ES-I3 (cell line): ENCODE measurements around the gene ADD2.
"Not testable (repeated sequence)": the region's sequence is repeated elsewhere in the genome, so short reads cannot be mapped to it uniquely, and the experiment has no call there.

ENCODE experiments used
- H3K36me3 ChIP-seq: 2 replicates; pipeline ENCODE4 v1.6.1; 2013; ENCODE audit warnings: mild to moderate bottlenecking, low read length, control low read depth, moderate library complexity; ENCODE audit not compliant: insufficient read depth
- H3K4me1 ChIP-seq: 2 replicates; pipeline ENCODE4 v1.6.1; 2013; ENCODE audit warnings: mild to moderate bottlenecking, control low read depth, low read length; ENCODE audit not compliant: insufficient read depth
- H3K9ac ChIP-seq: 2 replicates; pipeline ENCODE4 v1.6.1; 2013; ENCODE audit warnings: low read depth, mild to moderate bottlenecking, low read length, moderate library complexity
- H3K9me3 ChIP-seq: 2 replicates; pipeline ENCODE4 v1.6.1; 2013; ENCODE audit warnings: mild to moderate bottlenecking, low read length, moderate library complexity; ENCODE audit not compliant: control insufficient read depth, insufficient read depth

The ADD2 gene, protein sequence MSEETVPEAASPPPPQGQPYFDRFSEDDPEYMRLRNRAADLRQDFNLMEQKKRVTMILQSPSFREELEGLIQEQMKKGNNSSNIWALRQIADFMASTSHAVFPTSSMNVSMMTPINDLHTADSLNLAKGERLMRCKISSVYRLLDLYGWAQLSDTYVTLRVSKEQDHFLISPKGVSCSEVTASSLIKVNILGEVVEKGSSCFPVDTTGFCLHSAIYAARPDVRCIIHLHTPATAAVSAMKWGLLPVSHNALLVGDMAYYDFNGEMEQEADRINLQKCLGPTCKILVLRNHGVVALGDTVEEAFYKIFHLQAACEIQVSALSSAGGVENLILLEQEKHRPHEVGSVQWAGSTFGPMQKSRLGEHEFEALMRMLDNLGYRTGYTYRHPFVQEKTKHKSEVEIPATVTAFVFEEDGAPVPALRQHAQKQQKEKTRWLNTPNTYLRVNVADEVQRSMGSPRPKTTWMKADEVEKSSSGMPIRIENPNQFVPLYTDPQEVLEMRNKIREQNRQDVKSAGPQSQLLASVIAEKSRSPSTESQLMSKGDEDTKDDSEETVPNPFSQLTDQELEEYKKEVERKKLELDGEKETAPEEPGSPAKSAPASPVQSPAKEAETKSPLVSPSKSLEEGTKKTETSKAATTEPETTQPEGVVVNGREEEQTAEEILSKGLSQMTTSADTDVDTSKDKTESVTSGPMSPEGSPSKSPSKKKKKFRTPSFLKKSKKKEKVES

DNA sequence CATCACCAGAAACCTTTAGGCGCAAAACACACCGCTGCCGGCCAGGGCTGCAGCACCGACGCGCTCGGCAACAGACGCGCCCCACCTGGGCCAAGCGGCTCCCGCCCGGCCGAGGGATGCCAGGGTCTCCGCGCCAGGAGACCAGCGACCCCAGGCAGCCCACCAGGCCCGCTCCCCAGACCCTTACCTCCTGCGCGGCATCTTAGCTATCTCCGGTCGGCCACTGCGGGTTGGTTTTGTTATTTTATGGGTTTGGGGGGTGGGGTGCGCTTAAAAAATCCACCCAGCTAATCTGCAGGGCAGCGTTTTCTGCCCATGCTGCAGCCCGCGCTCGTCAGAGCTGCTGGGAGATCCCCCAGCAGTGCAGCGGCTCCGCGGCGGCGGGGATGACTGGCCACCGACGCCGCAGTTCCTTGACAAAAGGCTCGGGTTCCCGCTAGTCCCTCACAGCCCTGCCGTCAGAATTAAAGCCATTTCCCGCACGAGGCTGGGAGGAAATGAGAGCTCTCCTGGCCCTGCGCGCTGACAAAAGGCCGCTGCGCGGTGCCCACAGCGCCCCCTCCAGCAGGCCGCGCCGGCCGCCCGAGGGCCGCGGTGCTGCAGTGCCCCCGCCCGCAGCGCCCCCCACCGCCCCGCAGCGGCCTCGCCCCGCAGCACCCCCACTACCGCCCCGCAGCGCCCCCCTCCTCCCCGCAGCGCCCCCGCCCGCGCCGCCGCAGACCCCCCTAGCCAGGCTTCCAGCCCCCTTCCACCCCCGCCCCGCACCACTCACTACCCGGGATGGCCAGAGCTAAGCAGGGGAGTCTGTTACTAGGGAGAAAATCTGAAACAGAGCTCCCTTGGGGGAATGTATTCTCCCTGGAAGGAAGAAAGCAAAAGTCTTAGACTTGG, at the start of gene ADD2:
Gene ADD2 (minus strand): TSS at position 502 of the 891 bp plus-strand sequence. CDS start 61,792 bp downstream, outside the sequence.
- Histone ChIP-seq H3K4me1 (peaks cover 17% of the 10 kb centered on the region), H3K9me3 (no peaks in the 10 kb centered on the region), H3K9ac (peak within 1 kb of the TSS; percentile 97), H3K36me3 (no peaks in the 10 kb centered on the region)

DNA sequence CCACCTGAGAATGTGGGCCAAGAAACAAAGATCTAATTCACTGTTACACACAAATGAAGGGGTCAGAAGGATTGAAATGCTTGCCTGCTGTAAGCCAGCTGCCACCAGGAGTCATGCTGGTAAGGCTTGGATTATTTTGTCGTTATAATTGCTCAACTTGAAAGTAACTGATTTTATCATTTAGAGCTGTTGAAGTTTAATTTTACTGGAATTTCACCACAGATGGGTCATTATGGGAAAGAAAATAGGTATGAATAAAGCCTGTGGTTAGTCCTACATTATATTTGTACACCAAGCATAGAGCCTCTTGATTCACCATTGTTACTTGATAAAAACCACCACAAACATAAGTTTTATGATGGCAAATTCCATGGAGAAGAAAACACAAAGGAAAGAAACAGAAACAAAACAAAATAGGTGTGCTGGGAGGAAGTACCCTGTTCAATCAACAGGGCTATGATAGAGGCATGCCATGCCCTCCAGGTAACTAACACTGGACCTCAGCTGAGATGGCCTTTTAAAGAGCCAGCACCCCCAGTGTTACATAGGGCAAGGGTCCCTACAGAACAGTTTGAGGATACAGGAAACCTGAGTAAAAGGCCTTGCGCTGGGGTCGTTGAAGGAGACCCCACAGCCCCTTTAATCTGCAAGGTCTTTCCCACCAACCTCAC, 49.4 kb upstream of the ADD2 start:
- H3K9ac ChIP-seq, result no peak overlapping the region
- H3K9me3 ChIP-seq, result no peaks in the 10 kb centered on the region
- no peaks in the 10 kb centered on the region; the same call in 1 of the 2 replicates for H3K4me1 ChIP-seq
- no peaks in the 10 kb centered on the region for H3K36me3 ChIP-seq

DNA sequence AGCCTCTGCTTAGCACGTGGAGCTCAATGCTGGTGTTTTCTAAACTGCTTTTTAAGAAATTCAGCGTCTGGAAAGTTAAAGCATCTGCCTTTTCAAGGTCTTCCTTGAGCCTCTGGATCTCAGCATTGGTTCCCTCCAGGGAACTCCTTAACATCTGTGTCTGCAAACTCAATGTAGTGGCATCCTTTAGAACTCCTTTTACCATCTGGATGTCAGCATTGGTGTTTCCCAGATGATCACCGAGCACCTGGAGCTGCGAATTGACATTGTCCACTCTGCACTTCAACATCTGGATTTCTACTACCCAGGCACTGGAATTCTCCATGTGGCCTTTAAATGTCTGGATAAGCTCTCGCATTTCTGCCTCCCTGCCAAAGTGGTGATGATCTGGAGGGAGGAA, 48.7 kb upstream of the ADD2 start:
- Histone ChIP-seq H3K9me3 (no peaks in the 10 kb centered on the region), H3K9ac (no peak overlapping the region), H3K36me3 (no peaks in the 10 kb centered on the region), H3K4me1 (no peaks in the 10 kb centered on the region; the same call in 1 of the 2 replicates)

DNA sequence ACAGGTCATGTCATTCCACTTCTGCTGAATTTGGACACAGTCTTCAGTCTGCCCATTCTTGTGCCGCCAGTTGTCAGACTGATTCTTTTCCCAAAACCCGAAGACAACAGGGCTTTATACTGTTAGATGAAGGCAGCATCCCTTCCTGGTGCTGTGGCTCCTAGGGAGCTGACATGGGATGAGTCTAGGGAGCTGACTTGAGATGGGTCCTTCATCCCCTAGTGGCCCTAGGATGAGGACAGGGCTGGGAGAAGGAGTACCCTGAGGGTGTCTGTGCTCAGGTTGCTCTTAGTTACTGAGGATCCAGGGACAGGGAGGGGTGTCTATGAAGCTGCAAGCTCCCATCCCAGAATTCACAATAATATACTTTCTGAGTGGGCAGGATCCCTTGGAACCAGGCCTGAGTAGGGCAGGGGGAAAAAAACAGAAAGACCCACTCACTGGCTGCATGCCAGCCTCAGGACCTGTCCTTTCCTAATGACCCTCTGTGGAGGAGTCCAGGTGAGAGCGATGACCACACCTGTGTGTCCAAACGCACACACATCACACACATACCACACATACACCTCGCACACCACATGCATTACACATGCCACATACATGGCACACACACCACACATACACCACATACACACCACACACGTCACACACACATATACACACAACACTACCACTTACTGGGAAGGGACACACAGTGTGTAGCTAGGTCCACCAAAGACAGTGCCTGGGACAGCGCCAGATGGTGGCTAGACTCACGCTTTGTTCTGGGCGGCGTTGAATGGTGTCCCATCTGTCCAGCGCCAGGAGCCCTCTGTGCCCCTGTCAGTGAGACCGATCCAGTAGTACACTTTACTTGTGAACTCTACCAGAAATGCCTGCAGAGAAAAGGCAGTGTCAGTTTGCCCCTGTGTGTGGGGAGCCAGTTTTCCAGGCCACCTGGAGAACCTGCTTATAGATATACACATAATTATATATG, 41.3 kb upstream of the ADD2 start:
- no peaks in the 10 kb centered on the region for H3K36me3 ChIP-seq
- H3K9me3 ChIP-seq, result no peaks in the 10 kb centered on the region
- no peak overlapping the region for H3K9ac ChIP-seq
- H3K4me1 ChIP-seq, result no peaks in the 10 kb centered on the region

DNA sequence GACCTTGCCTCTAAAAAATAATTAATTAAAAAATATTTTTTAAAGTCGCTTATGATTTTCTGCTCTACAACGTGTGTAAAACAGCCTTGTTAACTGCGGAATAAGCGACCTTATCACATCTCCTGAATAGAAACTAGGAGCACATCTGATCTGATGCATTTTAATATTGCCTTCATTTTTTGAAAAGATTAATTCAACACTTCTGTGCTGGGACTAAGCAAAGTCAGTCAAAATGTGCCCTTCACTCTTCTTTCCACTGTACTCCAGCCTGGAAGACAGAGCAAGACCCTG, 39.8 kb upstream of the ADD2 start:
- H3K9ac ChIP-seq, result no peak overlapping the region
- no peaks in the 10 kb centered on the region for H3K36me3 ChIP-seq
- no peaks in the 10 kb centered on the region for H3K4me1 ChIP-seq
- H3K9me3 ChIP-seq, result no peaks in the 10 kb centered on the region

DNA sequence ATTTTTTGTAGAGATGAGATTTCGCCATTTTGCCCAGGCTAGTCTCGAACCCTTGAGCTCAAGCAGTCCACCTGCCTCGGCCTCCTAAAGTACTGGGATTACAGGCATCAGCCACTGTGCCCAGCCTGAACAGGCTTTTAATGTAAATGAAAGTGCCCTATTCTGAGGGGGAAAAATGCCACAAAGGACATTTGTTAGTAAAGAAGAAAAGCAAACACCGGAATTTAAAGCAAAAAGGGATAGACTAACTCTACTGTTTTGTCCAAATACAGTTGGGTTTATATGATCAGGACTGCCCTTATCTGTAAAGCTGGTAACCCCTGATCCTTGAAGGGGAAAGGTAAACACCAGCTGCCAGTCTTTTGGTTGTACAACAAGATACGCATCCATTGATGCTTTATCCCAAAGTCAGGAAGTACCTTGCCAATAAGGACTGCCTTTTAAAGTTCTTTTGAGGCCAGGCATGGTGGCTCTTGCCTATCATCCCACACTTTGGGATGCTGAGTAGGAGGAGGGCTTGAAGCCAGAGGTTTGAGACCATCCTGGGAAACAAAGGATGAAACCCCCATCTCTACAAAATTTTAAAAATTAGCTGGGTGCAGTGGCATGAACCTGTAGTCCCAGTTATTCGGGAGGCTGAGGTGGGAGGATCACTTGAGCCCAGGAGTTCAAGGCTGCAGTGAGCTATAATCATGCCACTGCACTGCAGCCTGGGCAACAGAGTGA, 39.3 kb upstream of the ADD2 start:
- no peak overlapping the region for H3K9ac ChIP-seq
- H3K9me3 ChIP-seq, result no peaks in the 10 kb centered on the region
- H3K4me1 ChIP-seq, result no peaks in the 10 kb centered on the region
- H3K36me3 ChIP-seq, result no peaks in the 10 kb centered on the region

DNA sequence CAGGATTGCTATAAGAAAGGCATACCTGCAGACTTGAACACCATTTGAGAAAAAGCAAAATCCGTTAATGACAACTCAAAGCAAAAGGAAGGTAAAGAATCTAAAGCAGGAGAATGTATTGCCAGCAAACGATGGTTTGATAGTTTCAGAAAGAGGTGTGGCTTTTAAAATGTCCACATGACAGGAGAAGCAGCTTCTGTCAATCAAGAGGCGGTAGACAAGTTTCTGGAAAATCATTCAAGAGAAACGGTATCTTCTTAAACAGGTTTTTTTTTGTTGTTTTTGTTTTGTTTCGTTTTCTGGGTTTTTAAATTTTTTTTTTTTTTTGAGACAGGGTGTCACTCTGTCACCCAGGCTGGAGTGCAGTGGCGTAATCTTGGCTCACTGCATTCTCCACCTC, 38.6 kb upstream of the ADD2 start:
- no peak overlapping the region for H3K9ac ChIP-seq
- H3K4me1 ChIP-seq, result no peaks in the 10 kb centered on the region
- H3K9me3 ChIP-seq, result no peaks in the 10 kb centered on the region
- no peaks in the 10 kb centered on the region for H3K36me3 ChIP-seq

DNA sequence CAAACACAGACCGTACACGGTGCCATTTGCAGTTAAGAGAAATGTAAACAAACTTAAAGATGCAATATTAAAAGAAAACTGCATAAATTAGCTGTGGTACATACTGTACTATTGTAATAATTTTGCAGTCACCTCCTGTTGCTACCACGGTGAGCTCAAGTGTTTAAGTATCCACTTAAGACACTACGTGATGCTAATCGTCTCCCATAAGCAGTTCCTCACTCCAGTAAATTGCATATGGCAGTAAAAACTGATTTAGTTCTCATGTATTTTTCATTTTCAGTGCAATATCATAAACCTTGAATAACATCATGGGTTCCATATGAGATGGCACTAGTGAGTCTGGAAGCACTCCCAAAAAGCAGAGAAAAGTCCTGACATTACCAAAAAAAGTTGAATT, 38.0 kb upstream of the ADD2 start:
- no peaks in the 10 kb centered on the region for H3K4me1 ChIP-seq
- H3K9me3 ChIP-seq, result no peaks in the 10 kb centered on the region
- H3K36me3 ChIP-seq, result no peaks in the 10 kb centered on the region
- H3K9ac ChIP-seq, result no peak overlapping the region

DNA sequence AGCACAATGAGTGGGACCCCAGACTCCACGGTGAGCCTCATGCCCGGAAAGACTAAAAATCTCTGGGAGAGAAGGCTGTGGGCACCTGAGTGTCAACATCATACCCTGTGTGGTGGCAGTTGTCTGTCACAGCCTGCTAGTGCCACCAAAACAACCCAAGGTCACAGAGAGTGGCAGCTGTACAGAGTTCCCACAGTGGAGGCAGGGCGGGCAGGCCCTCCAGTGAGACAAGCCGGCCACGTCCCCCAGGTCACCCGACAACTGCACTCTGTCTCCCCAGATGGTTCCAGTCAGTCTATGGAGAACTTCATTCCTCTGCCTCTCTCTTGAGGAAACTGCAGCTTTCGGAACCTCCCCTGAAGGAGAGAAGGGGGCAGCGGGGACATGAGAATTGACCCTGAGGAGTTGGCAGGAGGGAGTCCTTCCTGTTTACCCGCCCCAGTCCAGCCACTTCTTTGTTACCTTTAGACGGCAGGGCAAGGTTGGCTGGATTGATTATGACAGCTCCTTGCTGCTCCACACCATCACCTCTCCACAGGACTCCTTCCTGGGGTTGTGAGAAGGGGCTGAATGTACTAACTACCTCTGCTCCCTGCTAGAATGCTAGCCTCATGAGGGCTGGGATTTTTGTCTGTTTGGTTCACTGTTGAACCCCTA, 33.7 kb upstream of the ADD2 start:
- H3K36me3 ChIP-seq, result no peaks in the 10 kb centered on the region
- no peak overlapping the region for H3K9ac ChIP-seq
- no peaks in the 10 kb centered on the region for H3K4me1 ChIP-seq
- no peaks in the 10 kb centered on the region for H3K9me3 ChIP-seq

DNA sequence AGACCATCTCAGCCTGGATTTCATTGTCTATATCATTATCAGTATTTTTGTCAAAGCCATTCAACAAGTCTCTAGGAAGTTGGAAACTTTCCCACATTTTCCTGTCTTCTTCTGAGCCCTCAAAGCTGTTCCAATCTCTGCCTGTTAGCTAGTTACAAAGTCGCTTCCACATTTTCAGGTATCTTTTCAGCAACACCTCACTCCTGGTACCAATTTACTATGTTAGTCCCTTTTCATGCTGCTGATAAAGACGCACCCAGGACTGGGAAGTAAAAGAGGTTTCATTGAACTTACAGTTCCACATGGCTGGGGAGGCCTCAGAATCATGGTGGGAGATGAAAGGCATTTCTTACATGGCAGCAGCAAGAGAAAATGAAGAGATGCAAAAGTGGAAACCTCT, 31.7 kb upstream of the ADD2 start:
- Histone ChIP-seq H3K9ac (no peak overlapping the region), H3K36me3 (no peaks in the 10 kb centered on the region), H3K9me3 (no peaks in the 10 kb centered on the region), H3K4me1 (0 out of 2 replicates have a peak, but pooled peaks cover 4% of the 10 kb centered on the region)

DNA sequence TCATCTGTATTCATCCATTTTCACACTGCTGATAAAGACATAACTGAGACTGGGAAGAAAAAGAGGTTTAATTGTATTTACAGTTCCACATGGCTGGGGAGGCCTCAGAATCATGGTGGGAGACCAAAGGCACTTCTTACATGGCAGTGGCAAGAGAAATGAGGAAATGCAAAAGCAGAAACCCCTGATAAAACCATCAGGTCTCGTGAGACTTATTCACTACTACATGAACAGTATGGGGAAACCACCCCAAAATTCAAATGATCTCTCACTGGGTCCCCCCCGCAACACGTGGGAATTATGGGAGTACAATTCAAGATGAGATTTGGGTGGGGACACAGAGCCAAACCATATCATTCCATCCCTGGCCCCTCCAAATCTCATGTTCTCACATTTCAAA, 30.0 kb upstream of the ADD2 start:
- H3K9me3 ChIP-seq, H3K4me1 ChIP-seq, H3K36me3 ChIP-seq, H3K9ac ChIP-seq: not testable (repeated sequence)

DNA sequence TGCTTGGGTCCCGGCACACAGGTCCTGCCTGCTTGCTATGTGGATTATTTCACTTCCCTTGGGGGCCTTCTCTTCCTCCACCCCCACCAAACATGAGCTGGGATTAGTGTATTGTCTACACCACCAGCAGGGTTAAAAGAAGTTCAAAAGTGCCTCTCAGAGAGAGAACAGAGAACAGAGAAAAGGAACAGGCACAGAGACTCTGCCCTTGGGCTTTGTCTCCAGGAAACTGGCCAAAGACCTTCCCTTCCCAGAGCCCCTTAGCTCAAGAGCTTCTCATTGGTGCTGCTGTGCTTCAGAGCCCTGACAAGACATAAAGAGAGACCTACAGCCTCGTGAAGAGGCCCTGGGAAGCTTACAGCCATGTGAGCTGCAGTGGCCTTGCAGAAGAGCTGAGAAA, 29.5 kb upstream of the ADD2 start:
- Histone ChIP-seq H3K4me1 (0 out of 2 replicates have a peak, but pooled peaks cover 4% of the 10 kb centered on the region), H3K36me3 (no peaks in the 10 kb centered on the region), H3K9ac (no peak overlapping the region), H3K9me3 (no peaks in the 10 kb centered on the region)
